Upper lobe of right lung (tissue), 1 donor: ENCODE data around the gene HIGD1A. TPM values are rescaled to one million over a fixed set of nuclear protein-coding genes. Genes with fewer than 3 reads are reported as not detected.
"Not testable (repeated sequence)": the region's sequence is repeated elsewhere in the genome, so short reads cannot be mapped to it uniquely, and the experiment has no call there.

Source experiments
- ATAC-seq: fragments of 200-7000 bp; cut with Tn5 transposase; one replicate; pipeline ENCODE4 v1.9.1; 2020; ENCODE audit warnings: mild to moderate bottlenecking, moderate library complexity
- DNase-seq: peaks from one replicate; pipeline ENCODE4 v3.0.0-alpha.2; 2020
- H3K27ac ChIP-seq: fragments of 200-600 bp; one replicate; pipeline ENCODE4 v1.8.0; 2022
- H3K27me3 ChIP-seq: fragments of 200-600 bp; one replicate; pipeline ENCODE4 v1.8.0; 2022; ENCODE audit warnings: mild to moderate bottlenecking
- H3K36me3 ChIP-seq: fragments of 200-600 bp; one replicate; pipeline ENCODE4 v1.8.0; 2022
- H3K4me1 ChIP-seq: fragments of 200-600 bp; one replicate; pipeline ENCODE4 v1.8.0; 2022
- H3K4me3 ChIP-seq: fragments of 200-600 bp; one replicate; pipeline ENCODE4 v1.8.0; 2022; ENCODE audit warnings: mild to moderate bottlenecking
- H3K9me3 ChIP-seq: fragments of 200-600 bp; one replicate; pipeline ENCODE4 v1.8.0; 2022
- intact Hi-C: fragments of 100-400 bp; cut with DNase I; formaldehyde crosslinking; loops from one replicate; pipeline ENCODE4 v1.11.0; 2022
- total RNA-seq: library from RNA; stranded (reverse); fragmentation: NEBNext Ultra II Directional; extraction: Animal tissue kit (Norgen Biotek cat#: 25700); gene quantifications from one replicate; pipeline ENCODE4 v1.2.1, GENCODE V29; 2021
- TF ChIP-seq, protein P1 (sequence below): fragments of 200-600 bp; IDR thresholded peaks from one replicate; pipeline ENCODE4 v1.8.0; 2022; ENCODE audit warnings: antibody characterized with exemption
- donor health status: DM: no; HTN: yes; CAD: no; lungs with severe emphysema.

HIGD1A gene
- total RNA-seq, 1 donor from 2014 or later = 79.7 TPM

DNA sequence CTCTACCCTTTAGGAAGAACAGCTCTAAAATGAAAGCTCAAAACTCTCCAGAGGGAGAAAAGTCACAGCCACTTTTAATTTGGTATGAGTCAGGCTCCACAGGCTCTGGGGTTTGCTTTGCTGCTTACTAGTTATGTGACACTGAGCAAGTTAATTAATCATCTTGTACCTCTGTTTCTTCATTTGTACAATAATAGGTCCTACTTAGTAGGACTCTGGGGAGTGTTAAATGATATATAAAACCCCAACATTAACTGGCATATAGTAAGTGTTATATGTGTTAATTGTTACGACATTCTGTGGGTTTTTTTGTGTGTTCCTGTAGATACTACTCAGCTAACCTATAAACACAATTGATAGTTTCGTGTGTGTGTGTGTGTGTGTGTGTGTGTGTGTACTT lies 11.5 kb upstream of the HIGD1A start:
- H3K27ac ChIP-seq = no peak overlapping the region

DNA sequence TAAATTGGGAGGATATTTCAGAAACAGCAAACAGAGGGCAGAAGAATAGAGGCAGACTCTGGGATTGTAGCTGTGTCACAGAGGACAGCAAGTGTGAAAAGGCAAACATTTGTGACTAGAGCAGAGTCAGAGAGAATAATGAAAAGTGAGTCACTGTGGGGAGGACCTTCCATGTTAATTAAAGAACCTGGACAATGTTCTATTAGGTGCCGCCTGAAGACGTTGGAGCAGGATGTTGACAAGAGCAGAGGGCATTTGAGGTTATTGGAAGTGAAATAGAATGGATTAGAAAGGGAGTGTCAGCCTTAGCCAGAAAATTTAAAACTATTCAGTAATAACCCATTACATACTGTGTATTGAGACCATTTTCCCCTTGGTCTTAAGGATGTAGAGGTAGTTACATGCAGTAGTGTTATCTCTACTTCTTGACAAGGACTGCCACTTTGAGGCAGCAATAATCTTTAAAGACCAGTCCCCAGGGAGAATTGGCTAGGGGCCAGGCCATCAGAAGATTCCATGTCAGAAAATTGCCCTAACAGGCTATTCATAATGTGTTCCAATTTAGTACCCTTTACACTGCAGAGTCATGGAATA lies 10.7 kb upstream of the HIGD1A start:
- Histone ChIP-seq H3K27ac (no peak overlapping the region), H3K9me3 (no peaks in the 10 kb centered on the region), H3K4me1 (peaks cover 3% of the 10 kb centered on the region), H3K4me3 (no peak overlapping the region), H3K36me3 (no peaks in the 10 kb centered on the region), H3K27me3 (no peaks in the 10 kb centered on the region)
- DNase-seq = no peak
- TF ChIP-seq, protein P1, sequence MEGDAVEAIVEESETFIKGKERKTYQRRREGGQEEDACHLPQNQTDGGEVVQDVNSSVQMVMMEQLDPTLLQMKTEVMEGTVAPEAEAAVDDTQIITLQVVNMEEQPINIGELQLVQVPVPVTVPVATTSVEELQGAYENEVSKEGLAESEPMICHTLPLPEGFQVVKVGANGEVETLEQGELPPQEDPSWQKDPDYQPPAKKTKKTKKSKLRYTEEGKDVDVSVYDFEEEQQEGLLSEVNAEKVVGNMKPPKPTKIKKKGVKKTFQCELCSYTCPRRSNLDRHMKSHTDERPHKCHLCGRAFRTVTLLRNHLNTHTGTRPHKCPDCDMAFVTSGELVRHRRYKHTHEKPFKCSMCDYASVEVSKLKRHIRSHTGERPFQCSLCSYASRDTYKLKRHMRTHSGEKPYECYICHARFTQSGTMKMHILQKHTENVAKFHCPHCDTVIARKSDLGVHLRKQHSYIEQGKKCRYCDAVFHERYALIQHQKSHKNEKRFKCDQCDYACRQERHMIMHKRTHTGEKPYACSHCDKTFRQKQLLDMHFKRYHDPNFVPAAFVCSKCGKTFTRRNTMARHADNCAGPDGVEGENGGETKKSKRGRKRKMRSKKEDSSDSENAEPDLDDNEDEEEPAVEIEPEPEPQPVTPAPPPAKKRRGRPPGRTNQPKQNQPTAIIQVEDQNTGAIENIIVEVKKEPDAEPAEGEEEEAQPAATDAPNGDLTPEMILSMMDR = no peak
- no peak for ATAC-seq
- intact Hi-C loops = no loop called here

More for the DNA sequence above, 11.5 kb upstream of the HIGD1A start:
- TF ChIP-seq, protein P1 = no peak
- peaks cover 3% of the 10 kb centered on the region for H3K4me1 ChIP-seq
- H3K4me3 ChIP-seq = no peak overlapping the region
- no peaks in the 10 kb centered on the region for H3K36me3 ChIP-seq
- H3K27me3 ChIP-seq = no peaks in the 10 kb centered on the region
- no peaks in the 10 kb centered on the region for H3K9me3 ChIP-seq
- ATAC-seq (no peak), DNase-seq (no peak)
- intact Hi-C loops = no loop called here

DNA sequence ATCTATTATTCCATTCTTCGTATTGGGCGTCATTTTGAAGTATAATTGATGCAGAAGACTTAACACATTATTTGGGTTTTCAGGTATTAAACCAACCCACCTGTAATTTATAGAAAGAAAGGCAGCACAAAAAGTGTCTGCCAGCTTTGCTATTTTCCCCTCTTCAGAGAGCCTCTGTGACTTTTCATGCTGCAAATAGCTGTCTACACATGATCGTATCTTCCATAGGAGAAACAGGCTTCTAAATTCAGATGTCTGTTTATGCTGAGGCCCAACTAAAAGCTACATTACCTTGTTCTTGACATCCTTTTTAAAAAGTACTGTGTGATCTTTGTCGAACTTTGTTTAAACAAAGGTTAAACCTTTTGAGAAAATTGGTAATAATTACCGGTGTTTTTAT lies 10.0 kb upstream of the HIGD1A start:
- H3K9me3 ChIP-seq = no peaks in the 10 kb centered on the region
- no peaks in the 10 kb centered on the region for H3K36me3 ChIP-seq
- no peak overlapping the region for H3K4me3 ChIP-seq
- ATAC-seq (no peak), DNase-seq (no peak)
- intact Hi-C loops = no loop called here
- H3K27me3 ChIP-seq = no peaks in the 10 kb centered on the region
- TF ChIP-seq, protein P1 = no peak
- H3K27ac ChIP-seq = no peak overlapping the region
- H3K4me1 ChIP-seq = no peaks in the 10 kb centered on the region

DNA sequence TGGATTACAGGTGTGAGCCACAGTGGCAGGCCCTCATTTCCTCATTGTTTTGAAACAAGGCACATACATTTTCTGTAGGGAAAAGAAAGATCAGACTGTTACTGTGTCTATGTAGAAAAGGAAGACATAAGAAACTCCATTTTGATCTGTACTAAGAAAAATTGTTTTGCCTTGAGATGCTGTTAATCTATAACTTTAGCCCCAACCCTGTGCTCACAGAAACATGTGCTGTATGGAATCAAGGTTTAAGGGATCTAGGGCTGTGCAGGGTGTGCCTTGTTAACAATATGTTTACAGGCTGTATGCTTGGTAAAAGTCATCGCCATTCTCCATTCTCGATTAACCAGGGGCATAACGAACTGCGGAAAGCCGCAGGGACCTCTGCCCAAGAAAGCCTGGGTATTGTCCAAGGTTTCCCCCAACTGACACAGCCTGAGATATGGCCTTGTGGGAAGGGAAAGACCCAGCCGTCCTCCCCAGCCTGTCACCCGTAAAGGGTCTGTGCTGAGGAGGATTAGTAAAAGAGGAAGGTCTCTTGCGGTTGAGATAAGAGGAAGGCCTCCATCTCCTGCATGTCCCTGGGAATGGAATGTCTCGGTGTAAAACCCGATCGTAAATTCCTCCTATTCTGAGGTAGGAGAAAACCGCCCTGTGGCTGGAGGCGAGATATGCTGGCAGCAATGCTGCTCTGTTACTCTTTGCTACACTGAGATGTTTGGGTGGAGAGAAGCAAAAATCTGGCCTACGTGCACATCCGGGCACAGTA lies 7.0 kb upstream of the HIGD1A start:
- ATAC-seq, H3K36me3 ChIP-seq, H3K27ac ChIP-seq, DNase-seq, H3K9me3 ChIP-seq, H3K4me1 ChIP-seq, H3K27me3 ChIP-seq, intact Hi-C loops, H3K4me3 ChIP-seq: not testable (repeated sequence)

DNA sequence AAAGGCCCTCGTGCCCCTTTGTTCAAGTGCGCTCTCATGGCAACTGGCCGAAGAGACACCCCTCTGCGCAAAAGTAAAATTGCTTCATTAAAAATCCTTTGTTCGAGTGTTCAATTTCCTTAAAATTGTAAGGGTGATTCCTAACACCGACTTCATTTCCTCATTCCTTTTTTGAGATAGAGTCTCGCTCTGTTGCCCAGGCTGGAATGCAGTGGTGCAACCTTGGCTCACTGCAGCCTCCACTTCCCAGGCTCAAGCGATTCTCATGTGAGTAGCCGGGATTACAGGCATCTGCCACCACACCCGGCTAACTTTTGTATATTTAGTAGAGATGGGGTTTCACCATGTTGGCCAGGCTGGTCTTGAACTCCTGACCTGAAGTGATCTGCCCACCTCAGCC lies 6.4 kb upstream of the HIGD1A start:
- H3K27ac ChIP-seq, DNase-seq, H3K36me3 ChIP-seq, intact Hi-C loops, H3K9me3 ChIP-seq, H3K27me3 ChIP-seq, H3K4me3 ChIP-seq, ATAC-seq, H3K4me1 ChIP-seq: not testable (repeated sequence)

DNA sequence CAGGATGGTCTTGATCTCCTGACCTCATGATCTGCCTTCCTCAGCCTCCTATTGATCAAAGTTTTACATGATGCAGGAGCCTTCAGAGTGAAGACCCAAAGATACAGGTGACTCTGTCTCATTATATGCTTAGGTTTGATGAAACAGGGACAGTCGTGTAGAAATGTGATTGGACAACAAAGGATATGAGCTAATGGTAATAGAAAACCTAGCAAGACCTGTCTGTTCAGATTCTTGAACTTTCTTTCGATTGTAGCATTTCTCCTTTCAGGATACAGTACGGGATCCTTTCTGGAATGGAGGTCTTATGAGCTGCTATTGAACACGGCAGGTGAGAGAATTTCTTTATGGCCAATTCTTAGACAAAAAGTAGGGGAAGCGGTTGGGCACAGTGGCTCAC lies 4.9 kb upstream of the HIGD1A start, which contains the start of gene ACKR2:
Gene ACKR2 (plus strand): TSS at position 244 of the 400 bp plus-strand sequence. CDS start 55,058 bp downstream, outside the sequence.
- Histone ChIP-seq H3K4me3 (no peak within 1 kb of the TSS), H3K27ac (no peak within 1 kb of the TSS), H3K9me3 (no peaks in the 10 kb centered on the region), H3K36me3 (no peaks in the 10 kb centered on the region), H3K27me3 (no peaks in the 10 kb centered on the region), H3K4me1 (peaks cover 6% of the 10 kb centered on the region)
- DNase-seq (no peak), ATAC-seq (no peak)
- intact Hi-C loops = no loop called here
- TF ChIP-seq, protein P1 = no peak
